NCI-H187 (cell line): ENCODE results near the gene LPP.

Experiments used
- DNase-seq, 2 experiments: peaks; one replicate each; lab custom pipeline; 2025; lab: John Stamatoyannopoulos, UW

The LPP gene

GRCh38 chr3:188361888-188362287 lies 207.9 kb downstream of the LPP start:
- DNase-seq, result no peak

GRCh38 chr3:188362405-188362831 lies 208.5 kb downstream of the LPP start:
- DNase-seq, result no peak

DNA sequence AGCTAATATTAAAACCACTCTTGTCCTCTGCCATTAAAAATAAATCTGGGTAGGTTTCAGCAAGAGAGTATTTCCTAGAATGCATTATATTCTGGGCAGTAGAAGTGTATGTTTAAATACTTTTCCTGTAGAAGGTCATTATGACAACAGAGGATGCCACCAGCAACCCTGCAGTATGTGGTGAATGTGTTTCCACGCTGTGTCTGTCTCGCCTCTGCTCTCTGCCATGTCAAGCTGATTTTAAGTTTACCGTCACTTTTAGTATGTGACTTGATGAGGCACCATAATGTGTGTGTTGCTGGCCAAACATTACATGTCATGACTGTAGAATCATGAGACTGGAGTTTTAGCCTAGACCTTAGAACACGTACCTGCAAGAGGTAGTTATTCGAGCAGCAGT lies 211.2 kb downstream of the LPP start:
- no peak for DNase-seq

- no peak for DNase-seq
These were observed 212.2 kb downstream of the LPP start for GRCh38 chr3:188365988-188366698.

GRCh38 chr3:188367678-188368077 lies 213.7 kb downstream of the LPP start:
- no peak for DNase-seq

DNA sequence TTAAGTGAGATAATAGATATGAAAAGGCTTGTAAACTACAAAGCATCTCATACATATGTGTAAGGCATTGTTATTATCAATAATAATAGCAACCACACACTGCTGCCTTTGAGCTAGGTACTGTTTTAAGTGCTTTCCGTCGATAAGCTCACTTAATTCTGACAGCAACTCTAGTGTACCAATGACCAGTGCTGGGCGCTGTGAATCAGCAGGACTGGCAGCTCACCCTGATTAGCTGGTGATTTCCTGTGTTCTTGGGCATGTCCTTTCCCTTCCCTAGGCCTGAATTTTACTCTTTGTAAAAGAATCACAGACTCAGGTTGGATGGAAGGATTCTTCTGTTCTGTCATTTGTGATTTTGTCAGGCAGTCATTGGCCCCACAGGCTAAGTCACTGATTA lies 215.6 kb downstream of the LPP start:
- no peak for DNase-seq

GRCh38 chr3:188370081-188370830 lies 216.3 kb downstream of the LPP start:
- no peak for DNase-seq

DNA sequence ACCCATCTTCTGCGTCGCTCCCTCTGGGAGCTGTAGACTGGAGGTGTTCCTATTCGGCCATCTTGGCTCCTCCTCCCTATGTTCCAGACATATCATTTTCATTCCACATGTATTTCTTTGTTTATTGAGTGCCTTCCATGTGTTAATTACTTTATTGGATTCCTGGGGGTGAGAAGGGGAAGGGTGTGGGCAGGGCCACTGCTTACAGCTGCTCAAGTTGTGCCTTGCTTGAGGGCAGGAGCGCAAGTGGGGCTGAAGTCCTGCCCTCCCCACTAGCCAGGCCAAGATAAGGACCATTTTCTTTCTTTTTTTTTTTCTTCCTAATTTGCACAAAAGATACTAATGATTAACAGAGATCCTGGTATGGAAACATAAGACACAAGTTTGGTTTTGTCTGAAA lies 224.8 kb downstream of the LPP start:
- no peak for DNase-seq

DNA sequence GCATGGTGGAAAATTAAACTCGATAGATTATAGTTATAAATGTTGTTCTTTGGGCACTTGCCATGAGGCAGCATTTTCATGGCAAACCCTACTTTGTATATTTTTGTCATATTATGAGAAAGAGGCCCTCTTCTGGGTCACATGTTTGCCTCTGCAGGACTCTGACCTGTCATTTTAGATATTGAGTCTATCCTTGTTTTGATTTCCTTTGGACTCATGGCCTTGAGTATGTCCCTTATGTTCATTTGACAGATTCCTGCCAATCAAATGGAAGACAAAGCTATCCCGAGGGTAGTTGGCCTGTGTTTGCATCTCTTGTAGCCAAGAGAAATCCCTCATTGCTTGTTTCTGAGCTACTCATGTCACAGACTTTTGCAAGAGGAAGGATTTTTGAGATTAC lies 226.3 kb downstream of the LPP start:
- no peak for DNase-seq

- no peak for DNase-seq
These were observed 226.8 kb downstream of the LPP start for GRCh38 chr3:188380722-188381121.

DNA sequence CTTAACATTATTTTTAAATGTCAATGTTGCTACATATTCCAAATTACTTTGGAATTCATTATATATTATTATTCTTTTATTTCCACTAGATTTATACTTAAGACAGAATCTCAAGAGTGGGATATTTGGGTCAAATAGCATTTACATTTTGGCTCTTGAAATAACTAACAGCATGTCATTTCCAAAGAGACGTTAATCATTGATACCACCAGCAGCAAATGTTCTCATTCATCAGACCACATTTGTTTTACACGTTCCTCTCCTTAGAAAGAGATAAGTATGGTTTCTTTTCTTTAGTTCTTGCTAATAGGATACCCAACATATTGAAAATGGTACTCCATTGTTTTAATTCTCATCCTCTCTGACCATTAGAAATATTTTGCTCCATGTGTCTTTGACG lies 229.8 kb downstream of the LPP start:
- DNase-seq, result no peak

- DNase-seq, result no peak
These were observed 231.3 kb downstream of the LPP start for GRCh38 chr3:188385295-188385694.

DNA sequence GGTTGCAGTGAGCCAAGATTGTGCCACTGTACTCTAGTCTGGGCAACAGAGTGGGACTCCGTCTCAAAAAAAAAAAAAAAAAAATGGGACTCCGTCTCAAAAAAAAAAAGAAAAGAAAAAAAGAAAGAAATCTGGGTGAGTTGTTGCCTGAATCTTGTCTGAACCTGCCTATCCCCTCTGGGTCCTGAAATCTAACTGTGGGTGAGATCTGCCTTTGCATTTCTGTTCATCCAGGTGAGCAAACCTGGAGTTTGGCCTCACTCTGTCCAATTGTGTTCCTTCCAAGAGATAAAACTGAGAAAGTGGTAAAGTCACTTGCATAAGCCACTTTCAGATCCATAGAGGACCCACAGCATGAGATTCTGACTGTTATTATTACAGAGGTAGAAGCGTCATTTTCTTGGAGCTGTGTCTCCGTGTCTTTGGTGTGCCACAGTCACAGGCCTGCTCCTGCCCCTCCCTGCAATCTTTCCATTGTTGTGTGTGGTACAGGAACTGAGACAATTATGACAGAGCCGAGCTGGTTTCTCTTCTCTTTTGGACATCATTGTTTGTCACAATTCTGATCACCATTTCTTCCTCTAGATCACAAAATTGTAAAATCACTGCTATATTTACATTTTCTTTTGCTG lies 235.9 kb downstream of the LPP start:
- no peak for DNase-seq

- no peak for DNase-seq
These were observed 236.4 kb downstream of the LPP start for GRCh38 chr3:188390343-188390718.

DNA sequence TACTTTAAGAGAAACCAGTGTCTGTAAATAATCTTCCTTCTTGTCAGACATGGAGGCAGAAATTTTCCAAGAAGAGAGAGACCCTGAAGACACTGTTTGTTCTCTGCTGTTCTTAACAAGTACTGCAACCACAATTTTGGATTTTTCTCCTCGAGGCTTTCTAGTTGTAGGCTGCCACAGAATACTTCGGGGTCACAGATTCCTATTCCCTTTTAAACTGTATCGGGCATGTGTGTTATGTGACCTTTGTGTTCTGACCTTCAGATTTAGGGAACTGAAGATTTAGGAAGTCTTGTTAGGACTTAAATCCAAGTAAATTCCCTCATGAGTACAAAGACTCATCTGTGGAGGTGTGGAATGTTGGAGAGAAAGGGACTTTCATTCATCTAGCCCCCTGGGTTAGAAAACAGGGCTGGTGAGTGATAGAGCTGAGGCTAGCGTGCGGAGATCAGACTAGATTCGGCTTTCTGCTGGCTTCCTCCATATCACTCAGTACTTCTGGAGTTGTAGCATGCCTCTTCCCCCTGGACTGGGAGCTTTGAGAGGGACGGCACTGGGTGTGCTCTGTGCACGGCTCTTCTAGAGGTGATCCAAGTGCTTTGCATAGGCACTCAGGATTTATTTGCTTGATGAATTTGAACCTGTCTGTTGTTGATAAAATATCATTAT lies 237.0 kb downstream of the LPP start:
- DNase-seq, result no peak

- no peak for DNase-seq
These were observed 237.6 kb downstream of the LPP start for GRCh38 chr3:188391592-188391991.

DNA sequence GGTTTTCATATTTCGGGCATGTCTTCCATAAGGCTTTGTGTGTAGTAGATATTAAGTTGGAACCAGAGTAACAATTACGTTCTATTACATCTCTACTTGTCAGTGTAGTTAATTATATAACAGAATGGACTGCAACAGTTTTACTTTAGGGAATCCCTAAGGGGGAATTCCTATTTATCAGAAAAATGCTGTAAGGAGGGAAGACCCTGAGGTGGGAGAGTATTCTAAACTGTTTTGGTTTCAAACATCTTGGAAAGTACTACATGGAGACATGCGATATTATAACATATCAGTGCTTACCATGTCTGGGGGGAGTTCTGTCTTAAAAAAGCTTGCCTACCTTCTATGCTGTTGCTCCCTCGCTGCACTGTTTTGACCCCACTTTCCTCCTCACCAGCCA lies 238.1 kb downstream of the LPP start:
- no peak for DNase-seq

DNA sequence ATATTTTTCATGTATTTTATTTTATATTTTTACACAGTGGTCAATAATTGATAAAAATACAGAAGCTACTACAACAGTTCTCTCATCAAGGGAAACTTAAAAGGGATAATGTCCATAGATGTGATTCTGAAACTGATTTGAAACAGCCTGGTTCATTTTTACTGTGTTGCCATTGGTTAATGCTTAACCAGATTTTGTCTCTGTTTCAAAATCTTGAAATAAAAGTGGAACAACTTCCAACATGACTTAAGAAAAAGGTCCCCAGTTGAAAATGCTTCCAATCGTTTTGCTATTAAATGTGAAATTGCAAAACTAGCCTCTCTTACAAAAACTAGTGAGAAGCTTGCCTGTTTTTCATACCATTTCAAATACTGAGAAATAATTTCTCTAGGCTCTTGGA lies 240.7 kb downstream of the LPP start:
- no peak for DNase-seq

GRCh38 chr3:188396251-188396650 lies 242.3 kb downstream of the LPP start:
- no peak for DNase-seq

GRCh38 chr3:188396900-188397299 lies 242.9 kb downstream of the LPP start:
- DNase-seq, result no peak

GRCh38 chr3:188397766-188398705 lies 244.1 kb downstream of the LPP start:
- no peak for DNase-seq
